HG02970 (cell line): ENCODE data around the gene NSUN3.
A peak's percentile ranks its signal among the peaks of the same experiment; 100 is the strongest.
"Not testable (repeated sequence)": the region's sequence is repeated elsewhere in the genome, so short reads cannot be mapped to it uniquely, and the experiment has no call there.

Experiments used
- ATAC-seq: cut with Tn5 transposase; IDR thresholded peaks from one replicate; pipeline ENCODE4 v1.9.1; 2021; ENCODE audit warnings: mild to moderate bottlenecking, moderate library complexity, moderate number of reproducible peaks; ENCODE audit not compliant: unreplicated experiment, low FRiP score

The NSUN3 gene

DNA sequence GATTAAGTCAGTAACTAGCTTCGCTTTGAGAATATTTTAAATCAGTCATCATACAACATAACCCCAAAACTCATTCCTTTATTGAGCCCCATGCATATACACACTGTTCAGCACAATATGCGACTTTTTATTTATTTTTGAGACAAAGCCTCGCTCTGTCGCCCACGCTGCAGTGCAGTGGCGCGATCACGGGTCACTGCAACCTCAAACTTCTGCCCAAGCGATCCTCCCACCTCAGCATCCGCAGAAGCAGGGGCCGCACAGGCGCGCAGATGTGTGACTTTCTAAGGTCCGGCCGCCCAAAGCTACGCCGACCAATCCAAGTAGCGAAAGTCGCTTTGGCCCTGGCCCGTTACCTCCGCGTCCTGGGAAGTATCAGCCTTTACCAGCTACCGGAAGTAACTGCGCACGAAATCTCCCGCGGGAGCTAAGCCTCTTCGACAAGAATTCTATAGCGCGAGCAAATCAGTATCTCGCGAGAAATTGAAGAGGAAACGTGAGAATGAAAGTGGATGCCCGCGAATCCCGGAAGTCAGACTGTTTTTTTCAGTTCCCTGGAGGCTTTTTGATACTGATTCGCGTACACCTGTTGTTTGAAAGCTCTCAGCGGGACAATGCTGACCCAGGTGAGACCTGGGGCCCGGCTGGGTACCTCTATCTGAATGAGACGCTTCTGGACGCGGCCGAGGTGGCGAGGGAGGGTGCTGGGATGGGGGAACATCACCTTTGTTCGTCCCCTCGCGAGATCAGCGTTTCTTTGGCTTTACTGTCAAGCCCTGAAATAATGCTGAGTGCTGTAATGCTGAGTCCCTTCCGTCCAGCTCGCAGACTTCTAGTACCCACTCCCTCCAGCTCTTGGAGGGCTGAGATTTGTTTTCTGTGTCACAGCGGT lies at the start of gene NSUN3, which contains the start of gene DHFR2:
Gene NSUN3 (plus strand): TSS at position 549 of the 892 bp plus-strand sequence. CDS start 66 bp downstream, at position 615.
Gene DHFR2 (minus strand): TSS at position 404 of the 892 bp plus-strand sequence. CDS start 1,405 bp downstream, outside the sequence.
- peak; percentile 97 for ATAC-seq

DNA sequence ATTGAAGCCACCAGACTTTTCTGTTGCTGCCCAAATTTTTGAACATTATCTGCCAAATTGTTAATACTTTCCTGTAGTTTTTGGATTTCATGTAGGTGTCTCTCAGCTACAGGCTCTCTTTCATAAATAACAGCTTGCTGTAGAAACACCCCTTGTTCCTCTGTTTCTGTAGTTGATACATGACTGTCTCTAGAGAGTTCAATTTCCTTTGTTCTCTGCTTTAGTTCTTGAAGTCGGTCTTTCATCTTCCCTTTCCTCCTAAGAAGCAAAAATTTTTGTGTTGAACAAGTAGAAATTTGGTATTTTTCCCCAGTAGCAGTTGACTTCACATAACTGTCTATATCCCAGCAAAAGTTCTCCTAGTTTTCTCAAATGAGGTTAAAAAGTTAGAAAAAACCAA lies 47.8 kb upstream of the NSUN3 start:
- no peak for ATAC-seq

DNA sequence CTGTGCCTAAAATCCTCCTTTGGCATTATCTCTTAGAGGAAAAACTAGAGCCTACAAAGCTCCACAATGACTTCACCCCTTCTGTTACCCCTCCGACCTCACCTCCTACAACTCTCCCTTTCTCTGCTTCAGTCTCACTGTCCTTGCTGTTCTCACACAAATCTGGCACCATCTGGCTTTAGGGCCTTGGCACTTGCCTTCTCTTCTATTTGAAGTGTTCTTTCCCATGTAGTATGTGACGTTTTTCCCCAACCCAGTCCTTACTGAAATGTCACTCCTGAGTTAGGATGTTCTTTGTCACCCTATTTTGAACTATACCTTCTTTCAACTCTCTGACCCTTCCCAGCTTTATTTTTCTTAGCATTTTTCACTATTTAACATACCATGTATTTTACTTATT lies 43.2 kb upstream of the NSUN3 start:
- no peak for ATAC-seq

DNA sequence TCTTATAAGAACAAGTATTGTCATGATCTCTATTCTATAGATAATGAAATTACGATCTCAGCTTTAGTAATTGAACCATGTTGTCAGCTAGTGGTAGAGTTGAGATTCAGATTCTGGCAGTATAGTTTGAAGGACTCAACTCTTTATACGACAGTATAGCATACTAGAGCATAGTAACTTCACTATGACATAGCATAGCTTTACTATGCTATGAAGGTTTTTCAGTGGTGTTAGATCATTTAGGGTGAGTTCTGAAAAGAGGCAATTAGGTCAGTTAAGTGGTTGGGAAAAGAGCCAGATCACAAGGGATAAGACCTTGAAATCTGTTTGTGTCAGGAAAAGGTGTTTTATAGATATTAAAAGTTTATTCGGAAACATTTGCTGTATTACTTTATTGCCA lies 42.6 kb upstream of the NSUN3 start:
- no peak for ATAC-seq

DNA sequence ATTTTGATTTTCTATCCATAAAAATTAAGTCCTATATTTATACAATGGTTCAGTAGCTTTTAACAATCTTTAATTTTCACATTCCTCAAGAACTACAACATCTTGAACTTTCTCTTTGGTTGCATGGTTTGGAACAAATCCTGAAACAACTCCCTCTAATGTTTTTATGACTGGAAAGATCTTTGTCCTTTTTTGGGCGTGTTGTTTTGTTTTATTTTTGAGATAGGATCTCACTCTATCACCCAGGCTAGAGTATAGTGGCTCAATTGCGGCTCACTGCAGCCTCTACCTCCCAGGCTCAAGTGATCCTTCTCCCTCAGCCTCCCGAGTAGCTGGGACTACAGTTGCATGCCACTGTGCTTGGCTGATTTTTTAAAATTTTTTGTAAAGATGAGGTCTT lies 38.5 kb upstream of the NSUN3 start:
- no peak for ATAC-seq

DNA sequence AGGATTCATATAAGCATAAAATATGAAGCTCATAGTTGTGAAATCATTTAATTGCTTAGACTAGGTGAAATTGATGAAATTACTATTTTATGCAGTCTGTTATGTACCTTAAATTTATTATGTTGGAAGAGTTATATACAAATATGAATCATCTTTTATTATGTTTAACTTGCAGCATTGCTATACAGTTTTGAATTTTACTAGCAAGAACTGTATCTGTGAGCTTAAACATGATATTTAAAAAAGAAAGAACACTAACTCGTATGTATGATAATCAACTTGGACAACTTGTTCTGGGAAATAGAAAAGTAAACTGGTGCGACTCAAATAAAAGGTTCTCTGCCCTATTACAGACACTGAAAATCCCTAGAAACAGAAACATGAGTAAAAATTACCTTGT lies 36.2 kb upstream of the NSUN3 start:
- no peak for ATAC-seq

DNA sequence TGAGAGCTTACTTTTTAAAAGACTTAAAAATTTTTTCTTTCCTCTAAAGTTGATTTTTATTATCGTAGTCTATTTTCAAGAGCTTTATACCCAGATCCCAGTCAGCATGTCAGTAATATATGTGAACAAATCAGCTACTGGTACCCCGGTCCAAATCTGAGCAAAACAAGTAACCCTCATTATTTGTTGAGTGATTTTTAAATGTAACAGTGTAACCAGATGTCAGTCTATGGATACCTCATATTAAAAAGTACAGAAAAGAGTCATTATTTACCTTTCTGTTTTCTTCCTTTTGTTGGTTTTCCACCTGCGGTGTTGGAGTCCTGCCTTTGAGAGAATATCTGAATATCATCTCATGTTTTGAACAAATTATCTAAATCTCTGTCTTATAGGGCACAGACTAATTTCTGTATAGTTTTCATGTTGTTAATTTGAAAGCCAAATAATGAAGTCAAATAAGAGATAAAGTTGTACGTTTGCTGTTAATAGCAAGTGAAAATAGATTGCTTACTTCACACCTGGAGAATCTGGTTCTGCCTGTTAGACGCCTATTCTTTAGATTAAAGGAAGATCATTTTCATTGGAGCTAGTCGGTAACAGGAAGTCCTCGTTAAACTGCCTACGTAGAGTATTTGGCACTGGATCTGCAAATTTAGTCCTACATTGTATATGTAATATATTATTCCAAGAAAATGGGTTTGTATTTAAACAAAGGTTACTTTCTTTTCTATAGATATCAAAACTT lies 34.6 kb upstream of the NSUN3 start, which contains the start of gene STX19:
Gene STX19 (minus strand): TSS at position 505 of the 745 bp plus-strand sequence. CDS start 13,328 bp downstream, outside the sequence.
- ATAC-seq: no peak

DNA sequence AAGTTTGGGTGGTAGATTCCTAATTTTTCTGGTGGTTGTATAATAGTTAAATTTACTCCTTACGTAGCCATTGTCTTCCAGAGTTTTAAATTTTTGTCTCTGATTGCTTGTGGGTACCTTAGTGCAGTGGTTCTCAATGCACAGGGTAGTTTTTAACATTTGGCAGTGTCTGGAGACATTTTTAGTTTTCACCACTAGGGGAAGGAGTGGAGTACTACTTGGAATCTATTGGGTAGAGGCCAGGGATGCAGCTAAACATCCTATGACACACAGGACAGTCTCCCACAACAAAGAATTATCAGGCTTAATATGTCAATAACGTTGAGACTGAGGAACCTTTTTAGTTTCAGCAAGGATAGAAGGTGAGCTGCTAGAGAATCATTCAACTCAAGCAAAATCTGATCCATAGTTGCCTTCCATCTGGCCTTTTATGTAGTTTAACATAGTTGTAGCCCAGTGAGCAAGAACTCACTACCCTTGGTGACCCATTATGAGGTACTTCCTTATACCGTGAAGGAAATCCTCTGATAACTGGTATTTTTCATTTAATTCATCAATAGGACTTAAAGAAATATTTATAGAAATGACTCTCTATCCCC lies 25.9 kb upstream of the NSUN3 start:
- ATAC-seq: no peak

DNA sequence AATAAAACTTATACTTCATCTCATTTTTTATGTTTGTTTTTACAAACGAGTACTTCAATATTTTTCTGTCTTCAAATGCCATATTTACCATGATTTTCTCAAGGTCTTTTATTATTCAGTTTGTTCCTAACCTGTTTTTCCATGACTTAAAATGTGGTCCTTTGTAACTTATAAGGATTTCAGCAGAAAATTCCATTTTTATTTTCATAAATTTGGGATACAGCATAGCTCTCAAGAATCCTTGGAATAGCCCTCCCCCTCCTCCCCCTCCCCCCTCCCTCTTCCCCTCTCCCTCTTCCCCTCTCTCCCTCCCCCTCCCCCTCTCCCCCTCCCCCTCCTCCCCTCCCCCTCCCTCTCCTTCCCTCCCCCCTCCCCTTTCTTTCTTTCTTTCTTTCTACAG lies 19.6 kb upstream of the NSUN3 start:
- no peak for ATAC-seq

DNA sequence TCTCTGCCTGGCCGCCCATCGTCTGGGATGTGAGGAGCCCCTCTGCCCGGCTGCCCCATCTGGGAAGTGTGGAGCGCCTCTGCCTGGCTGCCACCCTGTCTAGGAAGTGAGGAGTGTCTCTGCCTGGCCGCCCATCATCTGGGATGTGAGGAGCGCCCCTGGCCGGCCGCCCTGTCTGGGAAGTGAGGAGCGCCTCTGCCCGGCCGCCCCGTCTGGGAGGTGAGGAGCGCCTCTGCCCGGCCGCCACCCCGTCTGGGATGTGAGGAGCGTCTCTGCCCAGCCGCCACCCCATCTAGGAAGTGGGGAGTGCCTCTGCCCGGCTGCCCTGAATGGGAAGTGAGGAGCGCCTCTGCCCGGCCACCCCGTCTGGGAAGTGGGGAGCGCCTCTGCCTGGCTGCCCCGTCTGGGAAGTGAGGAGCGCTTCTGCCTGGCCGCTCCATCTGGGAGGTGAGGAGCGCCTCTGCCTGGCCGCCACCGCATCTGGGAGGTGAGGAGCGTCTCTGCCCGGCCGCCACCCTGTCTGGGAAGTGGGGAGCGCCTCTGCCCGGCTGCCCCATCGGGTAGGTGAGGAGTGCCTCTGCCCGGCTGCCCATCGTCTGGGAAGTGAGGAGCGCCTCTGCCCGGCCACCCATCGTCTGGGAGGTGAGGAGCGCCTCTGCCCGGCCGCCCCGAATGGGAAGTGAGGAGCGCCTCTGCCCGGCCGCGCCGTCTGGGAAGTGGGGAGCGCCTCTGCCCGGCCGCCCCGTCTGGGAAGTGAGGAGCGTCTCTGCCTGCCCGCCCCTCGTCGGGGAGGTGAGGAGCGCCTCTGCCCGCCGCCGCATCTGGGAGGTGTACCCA lies 18.5 kb upstream of the NSUN3 start:
- not testable (repeated sequence) for ATAC-seq

DNA sequence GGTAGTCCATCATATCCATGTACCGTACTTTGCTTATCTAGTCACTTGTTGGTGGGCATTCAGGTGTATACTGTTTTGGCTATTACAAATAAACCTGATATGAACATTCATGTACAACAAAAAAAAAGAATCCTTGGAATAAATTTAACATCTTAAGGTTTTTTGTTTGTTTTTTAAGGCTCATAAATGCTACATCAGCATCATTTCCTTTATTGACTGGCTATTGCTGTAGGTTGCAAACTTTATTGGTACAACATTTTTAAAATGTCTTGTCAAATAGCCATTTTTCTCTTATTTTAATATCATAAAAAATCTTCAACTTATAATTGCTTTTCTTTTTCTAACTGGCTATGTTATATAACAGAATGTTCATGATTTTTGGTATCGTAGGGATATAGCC lies 16.3 kb upstream of the NSUN3 start:
- no peak for ATAC-seq

DNA sequence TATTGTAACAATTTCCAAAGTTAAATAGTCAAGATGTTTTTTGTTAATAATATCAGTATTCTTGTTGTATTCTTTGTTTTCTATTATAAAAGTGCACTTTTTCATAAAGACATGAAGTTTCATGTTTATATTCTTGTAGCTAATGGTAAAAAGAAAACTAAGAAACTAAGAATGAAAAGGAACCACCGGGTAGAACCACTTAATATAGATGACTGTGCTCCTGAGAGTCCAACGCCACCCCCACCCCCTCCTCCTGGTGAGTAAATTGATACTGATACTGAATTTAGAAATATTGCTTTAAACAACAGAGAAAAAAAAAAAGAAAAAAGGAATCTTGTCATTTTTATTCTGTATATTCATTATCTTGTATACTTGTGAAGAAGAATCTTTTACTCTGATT lies 13.6 kb upstream of the NSUN3 start:
- no peak for ATAC-seq

DNA sequence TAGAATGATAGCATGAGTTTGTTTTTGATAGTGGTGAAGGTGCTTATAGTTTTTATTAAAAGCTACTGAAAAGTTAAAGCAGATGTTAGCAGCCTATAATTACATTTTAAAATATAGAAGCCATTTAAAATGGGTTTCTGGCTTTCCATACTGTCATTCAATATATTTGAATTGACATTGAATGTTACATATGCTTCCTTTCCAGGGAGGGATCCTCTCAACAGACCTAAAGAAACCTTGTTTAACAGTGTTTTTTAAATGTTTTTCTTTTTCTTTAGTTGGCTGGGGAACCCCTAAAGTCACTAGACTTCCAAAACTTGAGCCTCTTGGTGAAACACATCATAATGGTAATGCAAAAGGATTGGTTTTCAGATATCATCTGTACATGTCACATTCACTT lies 12.3 kb upstream of the NSUN3 start:
- no peak for ATAC-seq

DNA sequence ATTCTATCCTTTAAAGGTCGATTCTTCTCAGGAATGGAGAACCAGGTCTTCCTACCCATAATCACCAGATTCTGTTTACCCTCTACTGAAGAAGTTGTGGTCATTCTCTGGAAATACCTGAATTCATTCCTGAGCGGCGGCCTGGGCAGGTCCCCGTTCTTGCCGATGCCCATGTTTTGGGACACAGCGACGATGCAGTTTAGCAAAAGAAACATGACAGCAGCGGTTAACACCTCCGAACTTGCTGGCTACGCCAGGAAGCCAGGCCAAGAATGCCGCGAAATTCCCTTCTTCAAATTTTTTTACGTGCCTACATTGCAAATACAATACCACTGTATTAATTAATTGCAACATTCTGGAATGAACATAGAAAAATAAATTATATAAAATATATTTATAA lies 1.6 kb upstream of the NSUN3 start:
- ATAC-seq: no peak

DNA sequence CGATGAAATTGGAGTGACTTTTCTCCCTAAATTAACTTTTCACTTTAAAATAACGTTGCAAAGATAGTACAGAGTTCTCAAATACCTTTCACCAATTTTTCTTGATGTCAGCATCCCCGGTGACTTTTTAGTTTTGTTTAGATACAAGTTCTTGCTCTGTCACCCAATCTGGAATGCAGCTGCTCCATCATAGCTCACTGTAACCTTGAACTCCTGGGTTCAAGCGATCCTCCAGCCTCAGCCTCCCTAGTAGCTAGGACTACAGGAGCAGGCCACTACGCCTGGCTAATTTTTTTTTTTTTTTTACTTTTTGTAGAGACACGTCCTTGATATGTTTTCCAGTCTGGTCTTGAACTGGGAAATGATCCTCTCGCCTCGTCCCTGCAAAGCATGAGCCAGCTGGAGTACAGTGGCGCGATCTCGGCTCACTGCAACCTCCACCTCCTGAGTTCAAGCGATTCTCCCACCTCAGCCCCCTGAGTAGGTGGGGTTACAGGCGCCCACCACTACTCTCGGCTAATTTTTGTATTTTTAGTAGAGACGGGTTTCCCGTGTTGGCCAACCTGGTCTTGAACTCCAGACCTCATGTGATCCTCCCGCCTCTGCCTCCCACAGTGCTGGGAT lies 747 bp downstream of the NSUN3 start:
- no peak for ATAC-seq

DNA sequence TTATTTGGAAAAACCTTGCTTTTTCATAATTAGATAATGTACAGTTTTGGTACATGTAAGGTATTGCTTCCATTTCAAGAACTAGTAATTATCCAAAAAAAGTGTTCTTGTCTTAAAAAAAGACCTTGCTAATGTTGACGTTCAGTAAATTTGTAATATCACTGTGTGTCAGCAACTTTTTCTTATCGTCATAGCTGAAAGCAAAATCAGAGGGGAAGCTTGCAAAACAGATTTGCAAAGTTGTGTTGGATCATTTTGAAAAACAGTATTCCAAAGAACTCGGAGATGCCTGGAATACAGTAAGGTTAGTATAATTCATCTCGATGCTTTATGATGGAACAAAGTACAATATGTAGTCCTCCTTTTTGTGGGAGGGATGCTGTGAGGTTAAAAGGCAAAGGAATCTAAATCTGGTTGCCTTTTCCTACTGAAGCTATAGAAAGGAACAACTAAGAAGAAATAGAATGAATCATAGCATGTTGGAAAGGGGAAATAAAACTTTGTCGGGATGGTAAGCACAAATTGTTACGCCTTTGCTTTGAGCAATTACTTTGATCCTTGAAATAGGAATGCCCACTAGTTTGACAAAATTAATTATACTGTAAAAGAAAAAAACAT lies 1.5 kb downstream of the NSUN3 start:
- no peak for ATAC-seq

DNA sequence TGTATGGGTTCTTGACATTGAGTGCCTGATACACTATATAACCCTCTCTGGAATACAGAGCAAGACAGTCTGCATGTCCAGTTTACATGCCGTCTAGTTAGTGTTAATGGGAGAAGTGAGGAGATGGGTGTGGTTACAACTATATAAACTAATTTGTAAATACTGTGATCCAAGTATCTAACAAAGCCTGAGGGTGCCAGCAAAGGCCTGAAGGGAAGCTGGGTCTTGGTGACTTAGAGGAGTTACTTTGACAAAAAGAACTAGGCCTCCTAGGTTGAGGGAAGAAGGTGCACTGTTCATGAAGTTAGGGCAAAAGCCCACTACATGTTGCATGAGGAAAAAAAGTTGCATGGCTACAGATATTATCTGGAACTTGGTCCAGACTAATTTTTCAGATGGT lies 2.3 kb downstream of the NSUN3 start:
- no peak for ATAC-seq

DNA sequence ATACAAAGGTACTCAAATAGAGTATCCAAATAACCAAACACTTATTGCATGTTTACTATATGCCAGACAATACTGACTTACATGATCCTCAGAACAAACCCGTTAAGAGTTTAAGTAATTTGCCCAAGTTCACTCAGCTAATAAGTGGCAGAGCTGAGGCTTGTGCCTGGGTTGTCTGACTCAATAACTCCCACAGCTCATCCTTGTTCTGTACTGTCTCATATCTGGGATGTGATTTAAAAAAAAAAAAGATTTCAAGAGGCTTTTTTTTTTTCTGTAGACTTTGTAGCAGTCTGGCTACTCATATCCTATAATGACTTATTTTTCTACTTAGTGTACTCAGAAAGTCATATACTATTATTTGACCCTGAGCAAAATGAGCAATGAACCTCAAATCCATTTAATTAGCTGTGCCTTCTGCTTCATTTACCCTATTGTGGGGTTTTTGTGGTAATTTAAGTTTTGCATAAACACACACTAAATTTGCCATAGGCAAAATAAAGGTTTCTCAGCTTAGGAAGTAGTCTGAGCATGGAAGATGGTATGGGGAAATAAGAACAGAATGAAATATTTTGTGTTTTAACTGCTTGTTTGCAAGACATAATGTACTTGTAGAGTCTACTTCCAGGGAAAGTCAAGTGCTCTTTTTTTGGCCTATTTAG lies 3.1 kb downstream of the NSUN3 start:
- no peak for ATAC-seq
